Forelimb muscle (tissue), 1 donor: ENCODE measurements around the gene RAET1G. TPM values are rescaled to one million over a fixed set of nuclear protein-coding genes. Genes with fewer than 3 reads are reported as not detected.

Experiments
- DNase-seq: peaks from one replicate; pipeline ENCODE4 v3.0.0-alpha.2; 2013; ENCODE audit warnings: low read depth
- polyA plus RNA-seq: library from polyadenylated mRNA; unstranded; fragments of 120-200 nt; gene quantifications from one replicate; pipeline ENCODE4 v1.2.1, GENCODE V29; 2013; ENCODE audit not compliant: insufficient read length

Gene RAET1G
- polyA plus RNA-seq, 1 donor: 0.30 TPM

- no peak for DNase-seq
Observed at GRCh38 chr6:149867876-149868640, 54.9 kb downstream of the RAET1G start.

Other genes with a start within 250 kb of the RAET1G start
- 16.6 TPM for gene LATS1, start 205.0 kb downstream of the RAET1G start, polyA plus RNA-seq
- gene NUP43, start 176.6 kb downstream of the RAET1G start, polyA plus RNA-seq: 23.8 TPM
- gene PCMT1, start 173.4 kb downstream of the RAET1G start, polyA plus RNA-seq: 72.0 TPM
- 19.1 TPM for gene LRP11, start 58.8 kb downstream of the RAET1G start, polyA plus RNA-seq
- gene RAET1E, start 25.0 kb downstream of the RAET1G start, polyA plus RNA-seq: 0.82 TPM
- gene ULBP2, start 18.9 kb upstream of the RAET1G start, polyA plus RNA-seq: 0.61 TPM
- 0.28 TPM for gene ULBP1, start 40.8 kb upstream of the RAET1G start, polyA plus RNA-seq
- not detected for gene RAET1L, start 102.4 kb upstream of the RAET1G start, polyA plus RNA-seq
- 1.9 TPM for gene ULBP3, start 146.0 kb upstream of the RAET1G start, polyA plus RNA-seq
- 55.8 TPM for gene PPP1R14C, start 219.9 kb upstream of the RAET1G start, polyA plus RNA-seq